ENCODE data around the gene STOML3.

DNA sequence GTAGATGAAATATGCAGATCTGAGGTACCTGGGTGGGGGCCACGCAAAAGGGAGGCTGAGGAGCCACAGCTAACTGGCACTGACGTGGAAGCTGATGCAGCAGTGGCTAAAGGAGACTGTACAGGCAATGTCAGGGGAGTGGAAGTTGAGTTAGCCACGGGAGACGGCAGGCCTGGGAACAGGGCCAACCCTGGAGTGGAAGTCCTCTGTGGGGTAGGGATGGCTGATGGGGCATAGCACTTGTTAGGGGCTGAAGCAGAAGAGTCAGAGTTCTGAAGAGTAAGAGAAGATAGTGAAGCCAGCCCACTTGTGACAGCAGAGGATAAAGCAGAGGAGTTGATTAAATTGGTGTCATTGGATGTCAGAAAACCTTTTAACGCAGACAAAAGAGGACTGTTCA lies 22.8 kb upstream of the STOML3 start:
- TF ChIP-seq POLR2A (IDR thresholded peaks at IDR 0.05), result no peak
- TF ChIP-seq, protein P1, sequence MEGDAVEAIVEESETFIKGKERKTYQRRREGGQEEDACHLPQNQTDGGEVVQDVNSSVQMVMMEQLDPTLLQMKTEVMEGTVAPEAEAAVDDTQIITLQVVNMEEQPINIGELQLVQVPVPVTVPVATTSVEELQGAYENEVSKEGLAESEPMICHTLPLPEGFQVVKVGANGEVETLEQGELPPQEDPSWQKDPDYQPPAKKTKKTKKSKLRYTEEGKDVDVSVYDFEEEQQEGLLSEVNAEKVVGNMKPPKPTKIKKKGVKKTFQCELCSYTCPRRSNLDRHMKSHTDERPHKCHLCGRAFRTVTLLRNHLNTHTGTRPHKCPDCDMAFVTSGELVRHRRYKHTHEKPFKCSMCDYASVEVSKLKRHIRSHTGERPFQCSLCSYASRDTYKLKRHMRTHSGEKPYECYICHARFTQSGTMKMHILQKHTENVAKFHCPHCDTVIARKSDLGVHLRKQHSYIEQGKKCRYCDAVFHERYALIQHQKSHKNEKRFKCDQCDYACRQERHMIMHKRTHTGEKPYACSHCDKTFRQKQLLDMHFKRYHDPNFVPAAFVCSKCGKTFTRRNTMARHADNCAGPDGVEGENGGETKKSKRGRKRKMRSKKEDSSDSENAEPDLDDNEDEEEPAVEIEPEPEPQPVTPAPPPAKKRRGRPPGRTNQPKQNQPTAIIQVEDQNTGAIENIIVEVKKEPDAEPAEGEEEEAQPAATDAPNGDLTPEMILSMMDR (IDR thresholded peaks at IDR 0.05), result no peak

All from body of pancreas (tissue), 4 donors.